ENCODE results near the gene INTS13. TPM values are rescaled to one million over a fixed set of nuclear protein-coding genes. Genes with fewer than 3 reads are reported as not detected.

The INTS13 gene
- total and polyA plus RNA-seq, 2 of the 4 experiments (the other 2 are of a cell fraction), result 9.9 to 31.9 TPM

DNA sequence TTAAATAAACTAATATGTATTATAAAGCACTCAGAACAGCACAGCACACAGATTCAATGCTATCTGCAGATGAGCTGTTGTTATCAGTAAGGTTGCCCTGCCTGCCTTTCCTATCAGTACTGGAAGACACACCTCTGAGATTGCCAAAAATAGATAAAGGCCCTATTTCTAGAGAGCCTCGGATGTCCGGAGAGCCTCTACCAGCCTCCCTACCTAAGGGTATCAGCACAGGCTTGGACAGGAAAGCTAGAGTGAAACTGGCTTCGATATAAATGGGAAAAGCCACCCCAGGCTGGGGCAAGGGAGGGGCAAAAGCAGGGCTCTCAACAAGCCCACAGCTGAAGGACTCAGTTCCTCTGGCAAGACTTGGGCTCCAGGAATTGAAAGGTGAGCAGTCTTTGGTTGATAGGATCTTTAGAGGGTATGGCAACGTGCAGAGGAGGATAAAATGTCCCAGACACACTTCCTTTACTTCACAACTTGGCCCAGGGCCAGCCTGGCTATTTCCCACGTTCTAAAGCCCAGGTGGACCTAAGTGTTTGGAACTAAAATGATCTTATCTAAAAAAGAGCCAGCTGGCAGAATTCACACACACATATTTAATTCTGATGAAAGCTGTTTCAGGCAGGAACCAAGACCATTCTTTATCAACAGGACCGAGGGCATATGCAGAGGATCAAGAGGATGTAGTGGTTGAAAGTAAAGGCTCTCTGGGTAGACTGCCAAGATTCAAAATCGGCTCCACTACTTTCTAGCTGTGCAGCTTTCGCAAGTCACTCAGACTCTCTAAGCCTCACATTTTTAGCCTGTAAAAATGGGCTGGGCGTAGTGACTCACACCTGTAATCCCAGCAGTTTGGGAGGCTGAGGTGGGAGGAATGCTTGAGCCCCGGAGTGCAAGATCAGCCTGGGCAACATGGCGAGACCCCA lies 67.0 kb downstream of the INTS13 start (continued):
- TF ChIP-seq MAFK (IDR thresholded peaks at IDR 0.05; ENCODE audit: low read depth, low read length), result no peak

GRCh38 chr12:26869908-26870459 lies 67.8 kb downstream of the INTS13 start:
- H2BK15ac ChIP-seq (ENCODE audit: low read depth, low read length), result no peak overlapping the region
- no peak overlapping the region for H3K27ac ChIP-seq (ENCODE audit: insufficient read depth, low read length)
- in situ Hi-C loops (cut with MboI; ENCODE audit: low sequenced_read_pairs) (no loop called here), intact Hi-C loops (cut with micrococcal nuclease) (no loop called here), dilution Hi-C loops (cut with HindIII; ENCODE audit: low sequenced_read_pairs, unreplicated experiment) (no loop called here)
- peaks cover 9% of the 10 kb centered on the region for H3K27me3 ChIP-seq (ENCODE audit: control insufficient read depth, insufficient read depth, low read length)
- ChIA-PET CTCF (no interaction called here), POLR2A (ENCODE audit: unreplicated experiment) (no interaction called here)
- no peak overlapping the region for H4K91ac ChIP-seq (ENCODE audit: insufficient read depth, low read depth, low read length)
- no peak overlapping the region for H4K8ac ChIP-seq (ENCODE audit: low read depth in 2 of 2, low read length in 2 of 2)
- H3K23ac ChIP-seq (ENCODE audit: low read depth, low read length), result no peak overlapping the region
- H3K9me3 ChIP-seq (ENCODE audit: control insufficient read depth, insufficient read depth, low read length), result no peaks in the 10 kb centered on the region
- WGBS, 2 experiments (ENCODE audit: extremely low coverage in 2 of 2, insufficient read length in 1 of 2), result 80% methylated on average over 1 of the region's 6 CpGs; no CpG with 5 or more reads in 1 of the 2 experiments
- no peak overlapping the region for H3K4me2 ChIP-seq (ENCODE audit: low read depth, low read length)
- H3K18ac ChIP-seq (ENCODE audit: low read depth, low read length), result no peak overlapping the region
- H4K20me1 ChIP-seq (ENCODE audit: insufficient read depth, low read length), result no peaks in the 10 kb centered on the region
- no peaks in the 10 kb centered on the region for H3K4me1 ChIP-seq (ENCODE audit: control insufficient read depth, insufficient read depth, low read length)
- no peak overlapping the region for H2BK120ac ChIP-seq (ENCODE audit: low read depth, low read length)
- H3K36me3 ChIP-seq (ENCODE audit: control insufficient read depth, insufficient read depth, low read length), result no peaks in the 10 kb centered on the region
- ATAC-seq (ENCODE audit: low read depth) (no peak), DNase-seq (no peak)
- H2BK5ac ChIP-seq (ENCODE audit: low read depth, low read length, poor library complexity, severe bottlenecking), result no peak overlapping the region
- H2AK5ac ChIP-seq (ENCODE audit: low read depth, low read length), result no peak overlapping the region
- H3K79me1 ChIP-seq (ENCODE audit: low read depth in 1 of 2, low read length in 2 of 2), result no peaks in the 10 kb centered on the region
- H2AFZ ChIP-seq (replicated peaks; ENCODE audit: low read length, poor library complexity), result no peak overlapping the region
- H3K9ac ChIP-seq (ENCODE audit: low read depth, low read length), result no peak overlapping the region
- no peak overlapping the region for H3K4me3 ChIP-seq (ENCODE audit: insufficient read depth, low read depth, low read length)
- no peaks in the 10 kb centered on the region for H3K9me1 ChIP-seq (ENCODE audit: insufficient read depth, low read length)
- H2AK9ac ChIP-seq (replicated peaks; ENCODE audit: low read depth, low read length, poor library complexity), result no peak overlapping the region
- no peak overlapping the region for H3K14ac ChIP-seq (replicated peaks; ENCODE audit: low read depth, low read length)
- BruUV-seq (replicated peaks), result no TSS peak
- no peak overlapping the region for H3K56ac ChIP-seq (ENCODE audit: extremely low read depth, insufficient read depth, low read length)
- no peak overlapping the region for H4K5ac ChIP-seq (ENCODE audit: low read depth, low read length)
- H2BK20ac ChIP-seq (ENCODE audit: low read depth, low read length), result no peak overlapping the region
- no peak for TF ChIP-seq MXI1 (IDR thresholded peaks at IDR 0.05; ENCODE audit: borderline replicate concordance, low read depth, low read length)
- no peak for TF ChIP-seq RCOR1 (IDR thresholded peaks at IDR 0.05; ENCODE audit: insufficient replicate concordance, low read length)
- TF ChIP-seq MAFK (IDR thresholded peaks at IDR 0.05; ENCODE audit: low read depth, low read length), result no peak
- no peak for TF ChIP-seq NFE2L2 (IDR thresholded peaks at IDR 0.05; ENCODE audit: low read depth, low read length)
- no peak for TF ChIP-seq SMC3 (IDR thresholded peaks at IDR 0.05; ENCODE audit: low read depth, low read length)
- TF ChIP-seq, protein P1, sequence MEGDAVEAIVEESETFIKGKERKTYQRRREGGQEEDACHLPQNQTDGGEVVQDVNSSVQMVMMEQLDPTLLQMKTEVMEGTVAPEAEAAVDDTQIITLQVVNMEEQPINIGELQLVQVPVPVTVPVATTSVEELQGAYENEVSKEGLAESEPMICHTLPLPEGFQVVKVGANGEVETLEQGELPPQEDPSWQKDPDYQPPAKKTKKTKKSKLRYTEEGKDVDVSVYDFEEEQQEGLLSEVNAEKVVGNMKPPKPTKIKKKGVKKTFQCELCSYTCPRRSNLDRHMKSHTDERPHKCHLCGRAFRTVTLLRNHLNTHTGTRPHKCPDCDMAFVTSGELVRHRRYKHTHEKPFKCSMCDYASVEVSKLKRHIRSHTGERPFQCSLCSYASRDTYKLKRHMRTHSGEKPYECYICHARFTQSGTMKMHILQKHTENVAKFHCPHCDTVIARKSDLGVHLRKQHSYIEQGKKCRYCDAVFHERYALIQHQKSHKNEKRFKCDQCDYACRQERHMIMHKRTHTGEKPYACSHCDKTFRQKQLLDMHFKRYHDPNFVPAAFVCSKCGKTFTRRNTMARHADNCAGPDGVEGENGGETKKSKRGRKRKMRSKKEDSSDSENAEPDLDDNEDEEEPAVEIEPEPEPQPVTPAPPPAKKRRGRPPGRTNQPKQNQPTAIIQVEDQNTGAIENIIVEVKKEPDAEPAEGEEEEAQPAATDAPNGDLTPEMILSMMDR (conservative IDR thresholded peaks at IDR 0.05; ENCODE audit: low read depth, low read length), result no peak
- no peak for TF ChIP-seq RFX5 (IDR thresholded peaks at IDR 0.05; ENCODE audit: low read depth, low read length)
- no peak for TF ChIP-seq FOS (IDR thresholded peaks at IDR 0.05; ENCODE audit: low read depth, low read length)
- H3K4ac ChIP-seq (ENCODE audit: low read depth, low read length), result no peak overlapping the region

Data from IMR-90 (cell line).